Measurements from ENCODE around the gene TAOK2.

DNA sequence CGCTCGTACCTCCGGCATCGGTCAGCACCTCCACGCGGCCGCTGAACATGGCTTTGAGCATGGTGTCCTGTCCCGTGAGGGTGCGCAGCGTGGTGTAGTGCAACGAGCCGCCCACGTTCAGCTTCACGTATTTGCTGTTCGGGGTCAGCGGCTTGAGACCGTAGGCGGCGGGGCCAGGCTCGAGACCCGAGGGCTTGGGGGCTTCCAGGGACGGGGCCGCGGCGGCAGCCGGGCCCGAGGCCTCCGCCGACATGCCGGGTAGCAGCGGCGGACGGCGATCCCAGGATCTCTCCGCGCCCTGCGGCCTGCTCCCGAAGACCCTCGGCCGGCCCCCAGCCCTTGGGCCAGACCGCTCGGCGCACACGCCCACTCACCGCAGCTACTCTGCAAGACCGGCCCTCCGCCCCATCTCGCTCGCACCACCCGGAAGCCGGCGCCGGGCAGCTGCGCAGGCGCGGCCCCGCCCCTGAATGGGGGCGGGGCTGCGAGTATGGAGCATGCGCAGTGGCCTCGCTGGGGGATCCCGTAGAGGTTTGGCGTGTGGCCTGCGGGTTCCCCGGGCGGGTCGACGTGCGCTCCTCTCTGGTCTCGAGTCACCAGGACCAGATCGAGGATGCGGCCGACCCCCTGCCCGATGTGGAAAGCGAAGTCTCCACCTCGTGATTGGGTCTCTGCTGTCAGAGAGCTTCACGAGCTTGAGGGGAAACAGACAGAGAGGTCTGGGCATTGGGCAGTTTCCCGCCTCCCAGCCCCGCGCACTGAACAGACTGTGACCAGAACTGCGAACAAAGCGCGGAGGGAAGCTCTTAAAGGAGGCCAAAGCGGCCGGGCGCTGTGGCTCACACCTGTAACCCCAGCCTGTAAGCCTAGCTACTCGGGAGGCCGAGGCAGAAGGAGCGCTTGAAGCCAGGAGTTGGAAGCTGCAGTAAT lies 47.6 kb upstream of the TAOK2 start, which contains the start of gene KCTD13:
- TF ChIP-seq, protein P1, sequence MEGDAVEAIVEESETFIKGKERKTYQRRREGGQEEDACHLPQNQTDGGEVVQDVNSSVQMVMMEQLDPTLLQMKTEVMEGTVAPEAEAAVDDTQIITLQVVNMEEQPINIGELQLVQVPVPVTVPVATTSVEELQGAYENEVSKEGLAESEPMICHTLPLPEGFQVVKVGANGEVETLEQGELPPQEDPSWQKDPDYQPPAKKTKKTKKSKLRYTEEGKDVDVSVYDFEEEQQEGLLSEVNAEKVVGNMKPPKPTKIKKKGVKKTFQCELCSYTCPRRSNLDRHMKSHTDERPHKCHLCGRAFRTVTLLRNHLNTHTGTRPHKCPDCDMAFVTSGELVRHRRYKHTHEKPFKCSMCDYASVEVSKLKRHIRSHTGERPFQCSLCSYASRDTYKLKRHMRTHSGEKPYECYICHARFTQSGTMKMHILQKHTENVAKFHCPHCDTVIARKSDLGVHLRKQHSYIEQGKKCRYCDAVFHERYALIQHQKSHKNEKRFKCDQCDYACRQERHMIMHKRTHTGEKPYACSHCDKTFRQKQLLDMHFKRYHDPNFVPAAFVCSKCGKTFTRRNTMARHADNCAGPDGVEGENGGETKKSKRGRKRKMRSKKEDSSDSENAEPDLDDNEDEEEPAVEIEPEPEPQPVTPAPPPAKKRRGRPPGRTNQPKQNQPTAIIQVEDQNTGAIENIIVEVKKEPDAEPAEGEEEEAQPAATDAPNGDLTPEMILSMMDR (IDR thresholded peaks at IDR 0.05; ENCODE audit: low read length), result no peak
- no peak for TF ChIP-seq EZH2 (IDR thresholded peaks at IDR 0.05; ENCODE audit: borderline replicate concordance, low read length)

Data from OCI-LY1 (cell line).